Activated naive CD8-positive, alpha-beta T cell treated with anti-CD3 and anti-CD28 coated beads, Interleukin-2, amount 10 ng/mL, durations not matched to agents 7 days and 5 days (primary cell): ENCODE data around the gene MXRA7. TPM values are rescaled to one million over a fixed set of nuclear protein-coding genes. Genes with fewer than 3 reads are reported as not detected.
A peak's percentile ranks its signal among the peaks of the same experiment; 100 is the strongest.
"Not testable (repeated sequence)": the region's sequence is repeated elsewhere in the genome, so short reads cannot be mapped to it uniquely, and the experiment has no call there.

Source experiments
- ATAC-seq: fragments of 150-1000 bp; cut with Tn5 transposase; one replicate; pipeline ENCODE4 v1.10.0; 2021; ENCODE audit warnings: low read depth, moderate library complexity
- POLR2A ChIA-PET: fragments of 350-600 bp; sonication (Branson Sonifier 250); formaldehyde crosslinking; loops from one replicate; lab custom pipeline; 2021; ENCODE audit warnings: antibody characterized with exemption; lab: Charles Lee
- DNase-seq: peaks from one replicate; pipeline ENCODE4 v3.0.0; 2021
- H3K27ac Mint-ChIP-seq: one replicate; pipeline ENCODE4 v1.8.0; 2022; ENCODE audit warnings: mild to moderate bottlenecking, mixed read lengths
- H3K27me3 Mint-ChIP-seq: one replicate; pipeline ENCODE4 v1.8.0; 2022; ENCODE audit warnings: mild to moderate bottlenecking, moderate library complexity, mixed read lengths
- H3K36me3 Mint-ChIP-seq: one replicate; pipeline ENCODE4 v1.8.0; 2021; ENCODE audit warnings: mild to moderate bottlenecking, mixed read lengths
- H3K4me1 Mint-ChIP-seq: one replicate; pipeline ENCODE4 v1.8.0; 2021; ENCODE audit warnings: mixed read lengths
- H3K4me3 Mint-ChIP-seq: one replicate; pipeline ENCODE4 v1.8.0; 2022; ENCODE audit warnings: mild to moderate bottlenecking, moderate library complexity, mixed read lengths
- H3K9me3 Mint-ChIP-seq: one replicate; pipeline ENCODE4 v1.8.0; 2021; ENCODE audit warnings: mixed read lengths
- total RNA-seq, 2 experiments: library from RNA; stranded (reverse); gene quantifications; one replicate each; pipeline ENCODE4 v1.2.3, GENCODE V29; 2021

Gene MXRA7
- 10 to 100 TPM; 34.4 to 37.2 TPM for total RNA-seq

GRCh38 chr17:76710863-76711611, at the start of gene MXRA7:
Gene MXRA7 (minus strand): TSS chr17:76710965. CDS start chr17:76710946, 19 bp downstream.
- ATAC-seq = peak; percentile 64
- peak within 1 kb of the TSS; percentile 45 for H3K27ac Mint-ChIP-seq
- peak; percentile 79 for DNase-seq
- H3K4me1 Mint-ChIP-seq = peaks cover 40% of the 10 kb centered on the region
- POLR2A ChIA-PET = interaction anchor here (1.5 kb wide), 1 partner anchor 24 kb away, joined by 5 read pairs; no protein-coding TSS in a partner anchor
- no peaks in the 10 kb centered on the region for H3K27me3 Mint-ChIP-seq
- no peaks in the 10 kb centered on the region for H3K9me3 Mint-ChIP-seq
- H3K4me3 Mint-ChIP-seq = peak within 1 kb of the TSS; percentile 73
- H3K36me3 Mint-ChIP-seq = peaks cover 16% of the 10 kb centered on the region

- H3K27ac Mint-ChIP-seq = no peak overlapping the region
- POLR2A ChIA-PET = interaction anchor here (0.7 kb wide), 1 partner anchor 33 kb away, joined by 3 read pairs; no protein-coding TSS in a partner anchor
- H3K4me3 Mint-ChIP-seq = no peak overlapping the region
- H3K36me3 Mint-ChIP-seq = peaks cover 7% of the 10 kb centered on the region
- DNase-seq (no peak), ATAC-seq (no peak)
- no peaks in the 10 kb centered on the region for H3K9me3 Mint-ChIP-seq
- H3K4me1 Mint-ChIP-seq = peaks cover 11% of the 10 kb centered on the region
- no peaks in the 10 kb centered on the region for H3K27me3 Mint-ChIP-seq
These were observed 47.8 kb upstream of the MXRA7 start for GRCh38 chr17:76758570-76758969.

GRCh38 chr17:76757256-76757655, 46.5 kb upstream of the MXRA7 start:
- H3K27me3 Mint-ChIP-seq = no peaks in the 10 kb centered on the region
- no peak for DNase-seq
- H3K9me3 Mint-ChIP-seq = no peaks in the 10 kb centered on the region
- H3K4me1 Mint-ChIP-seq = peaks cover 21% of the 10 kb centered on the region
- H3K36me3 Mint-ChIP-seq = peaks cover 7% of the 10 kb centered on the region
- no peak for ATAC-seq
- no peak overlapping the region for H3K4me3 Mint-ChIP-seq
- POLR2A ChIA-PET = no interaction called here
- H3K27ac Mint-ChIP-seq = no peak overlapping the region

- ATAC-seq (no peak), DNase-seq (no peak)
- H3K4me1 Mint-ChIP-seq = peaks cover 25% of the 10 kb centered on the region
- POLR2A ChIA-PET = interaction anchor here (0.7 to 1.4 kb wide), 4 partner anchors 17 to 371 kb away, joined by 3 to 9 read pairs (median 4); partner anchors contain the start of gene MFSD11
- peaks cover 9% of the 10 kb centered on the region for H3K36me3 Mint-ChIP-seq
- no peak overlapping the region for H3K4me3 Mint-ChIP-seq
- H3K27ac Mint-ChIP-seq = no peak overlapping the region
- H3K27me3 Mint-ChIP-seq = no peaks in the 10 kb centered on the region
- H3K9me3 Mint-ChIP-seq = no peaks in the 10 kb centered on the region
These were observed 44.5 kb upstream of the MXRA7 start for GRCh38 chr17:76755285-76755684.

- ATAC-seq = peak; percentile 57
These were observed 42.5 kb upstream of the MXRA7 start for GRCh38 chr17:76753061-76753961.

GRCh38 chr17:76752006-76752405, 41.2 kb upstream of the MXRA7 start:
- POLR2A ChIA-PET = interaction anchor here (0.6 to 2.5 kb wide), 6 partner anchors 14 to 24 kb away, joined by 3 to 47 read pairs (median 10); partner anchors contain the start of genes MFSD11 and SRSF2
- Mint-ChIP-seq H3K36me3 (peaks cover 22% of the 10 kb centered on the region), H3K4me1 (peaks cover 27% of the 10 kb centered on the region), H3K4me3 (peak overlapping the region; percentile 87), H3K27ac (peak overlapping the region; percentile 97), H3K27me3 (no peaks in the 10 kb centered on the region), H3K9me3 (no peaks in the 10 kb centered on the region)
- ATAC-seq (peak; percentile 88), DNase-seq (no peak)

More at GRCh38 chr17:76753061-76753961, 42.5 kb upstream of the MXRA7 start:
- DNase-seq = peak; percentile 42
- Mint-ChIP-seq H3K4me1 (peaks cover 30% of the 10 kb centered on the region), H3K4me3 (peak overlapping the region; percentile 87), H3K27ac (peak overlapping the region; percentile 97), H3K36me3 (peaks cover 23% of the 10 kb centered on the region), H3K27me3 (no peaks in the 10 kb centered on the region), H3K9me3 (no peaks in the 10 kb centered on the region)
- POLR2A ChIA-PET = interaction anchor here (0.7 to 2.5 kb wide), 11 partner anchors 12 to 622 kb away, joined by 3 to 47 read pairs (median 4); partner anchors contain the start of genes JMJD6, METTL23, MFSD11 and SRSF2

- no peak for ATAC-seq
- peaks cover 24% of the 10 kb centered on the region for H3K4me1 Mint-ChIP-seq
- H3K9me3 Mint-ChIP-seq = no peaks in the 10 kb centered on the region
These were observed 40.7 kb upstream of the MXRA7 start for GRCh38 chr17:76751416-76751993.

GRCh38 chr17:76748657-76749056, 37.9 kb upstream of the MXRA7 start:
- Mint-ChIP-seq H3K9me3 (no peaks in the 10 kb centered on the region), H3K36me3 (peaks cover 27% of the 10 kb centered on the region), H3K27me3 (no peaks in the 10 kb centered on the region), H3K27ac (no peak overlapping the region), H3K4me1 (peaks cover 26% of the 10 kb centered on the region), H3K4me3 (no peak overlapping the region)
- DNase-seq = no peak
- POLR2A ChIA-PET = interaction anchor here (0.6 to 3.5 kb wide), 3 partner anchors 10 to 979 kb away, joined by 3 to 17 read pairs (median 4); partner anchors contain the start of gene MFSD11
- ATAC-seq = no peak

More at GRCh38 chr17:76751416-76751993, 40.7 kb upstream of the MXRA7 start:
- POLR2A ChIA-PET = interaction anchor here (0.9 to 2.5 kb wide), 5 partner anchors 14 to 24 kb away, joined by 3 to 47 read pairs (median 11); partner anchors contain the start of genes MFSD11 and SRSF2
- Mint-ChIP-seq H3K27me3 (no peaks in the 10 kb centered on the region), H3K4me3 (peak overlapping the region; percentile 87), H3K36me3 (peaks cover 20% of the 10 kb centered on the region), H3K27ac (peak overlapping the region; percentile 97)
- DNase-seq = no peak

GRCh38 chr17:76747716-76748363, 37.1 kb upstream of the MXRA7 start:
- H3K4me1 Mint-ChIP-seq = peaks cover 19% of the 10 kb centered on the region
- H3K27ac Mint-ChIP-seq = no peak overlapping the region
- ATAC-seq (no peak), DNase-seq (no peak)
- H3K4me3 Mint-ChIP-seq = no peak overlapping the region
- POLR2A ChIA-PET = interaction anchor here (0.9 to 3.5 kb wide), 3 partner anchors 10 to 19 kb away, joined by 3 to 17 read pairs (median 4); partner anchors contain the start of gene MFSD11
- H3K27me3 Mint-ChIP-seq = no peaks in the 10 kb centered on the region
- no peaks in the 10 kb centered on the region for H3K9me3 Mint-ChIP-seq
- peaks cover 27% of the 10 kb centered on the region for H3K36me3 Mint-ChIP-seq

- DNase-seq, ATAC-seq, H3K9me3 Mint-ChIP-seq, H3K4me3 Mint-ChIP-seq, H3K27me3 Mint-ChIP-seq, H3K27ac Mint-ChIP-seq: not testable (repeated sequence)
- H3K4me1 Mint-ChIP-seq = peaks cover 20% of the 10 kb centered on the region
- peaks cover 32% of the 10 kb centered on the region for H3K36me3 Mint-ChIP-seq
- POLR2A ChIA-PET = interaction anchor here (1.1 kb wide), 1 partner anchor 20 kb away, joined by 4 read pairs; the partner anchor contains the start of gene JMJD6
These were observed 35.0 kb upstream of the MXRA7 start for GRCh38 chr17:76745785-76746184.

- Mint-ChIP-seq H3K36me3 (peaks cover 29% of the 10 kb centered on the region), H3K4me1 (peaks cover 18% of the 10 kb centered on the region), H3K27ac (no peak overlapping the region), H3K9me3 (no peaks in the 10 kb centered on the region), H3K27me3 (no peaks in the 10 kb centered on the region), H3K4me3 (no peak overlapping the region)
- DNase-seq (no peak), ATAC-seq (no peak)
- POLR2A ChIA-PET = no interaction called here
These were observed 34.0 kb upstream of the MXRA7 start for GRCh38 chr17:76744747-76745146.

- DNase-seq = no peak
- ATAC-seq = no peak
- Mint-ChIP-seq H3K9me3 (no peaks in the 10 kb centered on the region), H3K4me3 (no peak overlapping the region), H3K4me1 (peaks cover 28% of the 10 kb centered on the region), H3K36me3 (peaks cover 19% of the 10 kb centered on the region), H3K27me3 (no peaks in the 10 kb centered on the region), H3K27ac (no peak overlapping the region)
- POLR2A ChIA-PET = interaction anchor here (1.2 kb wide), 1 partner anchor 15 kb away, joined by 5 read pairs; no protein-coding TSS in a partner anchor
These were observed 32.2 kb upstream of the MXRA7 start for GRCh38 chr17:76742958-76743357.
